Kidney glomerular epithelial cell (primary cell): Measurements from ENCODE around the gene GLCE.

Experiments
- DNase-seq: peaks from one replicate; lab custom pipeline; 2025; lab: John Stamatoyannopoulos, UW

Gene GLCE

GRCh38 chr15:69206079-69206478 lies 45.6 kb downstream of the GLCE start:
- no peak for DNase-seq

- DNase-seq: no peak
These were observed 49.2 kb downstream of the GLCE start for GRCh38 chr15:69209661-69210060.

GRCh38 chr15:69210574-69210973 lies 50.1 kb downstream of the GLCE start:
- no peak for DNase-seq

- no peak for DNase-seq
These were observed 53.4 kb downstream of the GLCE start for GRCh38 chr15:69213786-69214185.

- DNase-seq: no peak
These were observed 55.0 kb downstream of the GLCE start for GRCh38 chr15:69215314-69216035.

- no peak for DNase-seq
These were observed 56.9 kb downstream of the GLCE start for GRCh38 chr15:69217381-69217780.

- no peak for DNase-seq
These were observed 59.3 kb downstream of the GLCE start for GRCh38 chr15:69219690-69220089.

- no peak for DNase-seq
These were observed 61.6 kb downstream of the GLCE start for GRCh38 chr15:69222002-69222474.

GRCh38 chr15:69223083-69223813 lies 62.8 kb downstream of the GLCE start:
- no peak for DNase-seq

- no peak for DNase-seq
These were observed 63.9 kb downstream of the GLCE start for GRCh38 chr15:69224383-69224782.

GRCh38 chr15:69225355-69226022 lies 65.1 kb downstream of the GLCE start:
- DNase-seq: peak; percentile 27

GRCh38 chr15:69226023-69226355 lies 65.6 kb downstream of the GLCE start:
- DNase-seq: no peak

GRCh38 chr15:69232144-69232543 lies 71.7 kb downstream of the GLCE start:
- no peak for DNase-seq

GRCh38 chr15:69232765-69233164 lies 72.3 kb downstream of the GLCE start:
- DNase-seq: no peak

- DNase-seq: no peak
These were observed 74.2 kb downstream of the GLCE start for GRCh38 chr15:69234676-69235075.

GRCh38 chr15:69236505-69236904 lies 76.1 kb downstream of the GLCE start:
- DNase-seq: no peak

- DNase-seq: no peak
These were observed 77.3 kb downstream of the GLCE start for GRCh38 chr15:69237718-69238117.

GRCh38 chr15:69244798-69245197 lies 84.4 kb downstream of the GLCE start:
- no peak for DNase-seq

- peak; percentile 76 for DNase-seq
These were observed 92.7 kb downstream of the GLCE start for GRCh38 chr15:69253156-69253555.

GRCh38 chr15:69265347-69265955 lies 105.0 kb downstream of the GLCE start:
- no peak for DNase-seq

GRCh38 chr15:69271217-69271616 lies 110.8 kb downstream of the GLCE start:
- DNase-seq: no peak

- DNase-seq: no peak
These were observed 111.7 kb downstream of the GLCE start for GRCh38 chr15:69272139-69272538.

GRCh38 chr15:69272891-69273290 lies 112.5 kb downstream of the GLCE start:
- no peak for DNase-seq
